Activated gamma-delta T cell treated with Interleukin-2 at 50 U/mL for 16 hours (primary cell): Measurements from ENCODE around the gene ALK.

Experiments used
- DNase-seq: peaks from one replicate; pipeline ENCODE4 v3.0.0-alpha.2; 2020

Gene ALK

DNA sequence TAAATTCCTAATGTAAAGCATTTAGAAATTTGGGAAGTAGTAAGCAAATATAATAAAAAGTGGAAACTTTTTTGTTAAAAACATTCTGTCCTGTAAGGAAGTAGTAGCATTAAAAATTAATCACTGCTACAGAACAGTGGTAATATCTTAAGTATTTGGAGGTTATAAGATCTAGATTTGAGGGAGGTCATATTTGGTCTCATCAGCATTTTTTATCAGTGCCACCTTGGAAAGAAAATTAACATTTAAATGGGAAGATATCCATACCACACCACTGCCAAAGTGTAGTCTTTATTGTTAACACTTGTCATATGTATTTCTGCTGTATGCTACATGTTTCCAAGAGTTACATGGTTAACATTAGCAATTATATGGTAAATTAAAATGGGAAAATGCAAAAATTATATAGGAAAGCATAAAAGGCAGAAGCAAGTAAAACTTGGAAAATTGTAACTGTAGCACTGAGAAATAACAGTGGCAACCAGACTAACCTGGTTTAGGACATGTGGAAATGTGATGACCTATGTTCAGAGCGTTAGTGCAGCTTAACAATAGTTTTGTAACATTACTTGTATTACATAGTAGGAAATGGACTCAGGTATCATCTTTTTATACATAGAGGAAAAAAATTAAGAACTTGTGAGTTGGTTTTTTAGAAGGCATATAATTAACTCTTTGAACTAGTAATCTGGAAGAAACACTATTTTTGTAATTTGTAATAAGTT, 759.0 kb downstream of the ALK start:
- DNase-seq = no peak

DNA sequence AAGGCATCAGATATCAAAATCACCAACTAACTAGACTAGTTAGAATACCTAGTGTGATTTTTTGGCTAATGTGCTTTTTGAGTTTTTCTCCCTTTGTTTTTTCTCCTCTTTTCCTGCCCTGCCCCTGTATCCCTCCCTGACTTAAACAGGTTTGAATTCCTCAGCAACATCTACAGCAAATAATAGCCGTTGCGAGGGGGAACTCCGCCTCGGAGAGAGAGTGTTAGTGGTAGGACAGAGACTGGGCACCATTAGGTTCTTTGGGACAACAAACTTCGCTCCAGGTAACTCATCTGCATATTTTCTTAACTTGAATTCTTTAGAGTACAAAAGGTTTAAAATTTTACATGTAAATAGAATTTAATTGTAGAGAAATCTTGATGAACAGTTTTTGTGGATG, 761.2 kb downstream of the ALK start:
- DNase-seq = no peak

DNA sequence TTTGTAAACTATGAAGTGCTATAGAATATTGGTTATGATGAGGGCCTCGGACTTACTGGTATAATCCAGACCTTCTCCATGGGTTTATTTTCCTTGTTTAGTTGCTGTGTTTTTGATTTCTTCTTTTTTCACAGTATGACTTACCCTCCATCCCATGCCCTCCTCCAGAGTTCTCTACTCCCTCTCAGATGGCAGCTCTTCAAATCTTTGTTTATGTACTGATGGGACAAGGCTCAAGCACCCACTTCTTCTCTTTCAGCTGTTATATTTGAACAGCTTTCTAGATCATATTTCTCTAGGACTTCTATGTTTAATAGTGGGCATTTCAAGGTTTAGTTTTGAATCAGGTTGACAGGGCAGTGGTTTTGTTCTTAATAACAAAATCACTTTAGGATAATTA, 762.3 kb downstream of the ALK start:
- DNase-seq = no peak

DNA sequence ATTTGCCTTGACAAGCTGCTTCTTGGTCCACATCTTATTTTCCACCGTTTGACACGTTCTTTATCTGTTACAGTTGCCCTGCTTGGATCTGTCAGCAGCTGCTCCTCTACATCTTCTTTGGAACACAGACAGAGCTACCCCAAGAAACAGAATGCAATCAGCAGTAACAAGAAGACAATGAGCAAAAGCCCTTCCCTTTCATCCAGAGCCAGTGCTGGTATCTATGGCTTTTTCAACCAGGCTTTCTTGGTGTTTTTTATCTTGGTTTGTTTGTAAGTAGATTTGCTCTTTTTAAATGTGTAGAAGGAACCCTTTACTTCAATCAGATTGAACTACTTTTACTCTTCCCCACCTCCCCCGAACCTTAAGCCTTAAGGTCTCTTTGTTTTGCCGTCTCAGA, 764.3 kb downstream of the ALK start:
- no peak for DNase-seq

DNA sequence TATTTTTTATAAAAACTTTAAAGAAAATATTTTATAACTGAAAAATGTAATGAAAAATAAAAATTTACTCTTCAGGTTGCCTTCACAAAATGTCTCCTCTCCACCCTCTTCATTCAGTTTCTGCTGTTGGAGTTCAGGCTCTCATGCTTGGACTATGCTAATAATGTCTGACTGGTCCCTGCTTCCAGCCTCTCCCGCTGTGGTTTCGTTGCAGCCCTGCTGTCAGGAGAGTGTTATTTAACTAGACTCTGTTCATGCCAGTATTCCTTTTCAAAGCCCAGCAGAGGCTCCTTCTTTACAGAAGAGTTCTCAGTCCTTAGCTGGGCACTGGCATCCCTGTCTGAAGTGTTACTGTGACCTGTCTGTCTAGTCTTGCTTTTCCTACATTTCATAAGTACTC, 765.8 kb downstream of the ALK start:
- DNase-seq = no peak

DNA sequence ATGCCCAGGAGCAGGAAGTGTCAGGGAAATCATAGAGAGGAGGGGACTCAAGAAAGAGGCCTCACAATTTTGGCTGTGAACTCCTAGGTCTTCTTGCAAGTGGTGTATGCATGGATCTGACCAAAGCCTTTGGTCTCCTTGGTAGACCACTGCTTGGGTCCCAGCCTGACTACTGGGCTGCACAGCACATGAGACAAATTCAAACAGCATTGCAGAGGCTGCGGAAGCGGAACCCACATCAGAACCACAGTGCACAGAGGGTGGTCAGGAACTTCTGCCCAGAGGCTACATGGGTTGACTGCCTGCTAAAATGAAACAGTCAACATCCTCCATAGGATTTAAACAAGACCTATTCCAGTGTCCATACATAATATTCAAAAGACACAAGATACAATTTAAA, 766.8 kb downstream of the ALK start:
- DNase-seq = no peak

DNA sequence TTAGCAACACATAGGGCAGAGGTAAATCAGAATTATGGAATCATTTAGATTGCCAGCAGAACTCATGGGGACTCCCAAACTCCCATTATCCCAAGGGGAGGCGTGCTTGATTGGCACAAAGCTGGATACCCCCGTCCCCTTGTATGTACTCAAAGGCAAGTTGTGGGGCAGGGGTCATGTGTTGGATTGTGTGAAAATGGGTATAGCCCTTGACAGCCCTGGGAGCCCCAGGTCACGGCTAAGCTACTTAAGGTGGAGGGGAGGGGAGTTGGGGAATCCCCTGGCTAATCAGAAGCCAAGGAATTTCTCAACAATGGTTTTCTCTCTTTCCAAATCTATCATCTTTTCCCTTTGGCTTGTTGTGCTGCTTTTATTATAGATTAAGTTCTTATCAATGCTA, 773.4 kb downstream of the ALK start:
- DNase-seq = no peak

DNA sequence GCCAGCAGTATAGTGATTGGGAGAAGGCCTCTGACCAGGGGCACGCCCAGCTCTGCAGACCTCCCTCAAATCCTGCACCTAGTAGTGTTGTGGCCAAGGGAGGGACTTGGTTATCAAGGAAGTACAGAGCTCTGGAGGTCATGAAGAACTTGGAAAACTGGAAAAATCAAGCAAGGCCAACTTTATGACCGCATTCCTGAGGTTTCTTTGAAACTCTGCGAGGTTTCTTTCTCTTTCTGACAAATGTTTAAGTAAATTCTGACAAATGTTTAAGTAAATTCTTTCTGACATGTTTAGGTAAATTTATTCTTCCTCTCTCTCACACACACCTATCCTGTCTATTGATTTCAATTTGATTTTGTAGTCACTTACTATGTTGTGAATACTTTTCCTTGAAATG, 775.2 kb downstream of the ALK start:
- no peak for DNase-seq

DNA sequence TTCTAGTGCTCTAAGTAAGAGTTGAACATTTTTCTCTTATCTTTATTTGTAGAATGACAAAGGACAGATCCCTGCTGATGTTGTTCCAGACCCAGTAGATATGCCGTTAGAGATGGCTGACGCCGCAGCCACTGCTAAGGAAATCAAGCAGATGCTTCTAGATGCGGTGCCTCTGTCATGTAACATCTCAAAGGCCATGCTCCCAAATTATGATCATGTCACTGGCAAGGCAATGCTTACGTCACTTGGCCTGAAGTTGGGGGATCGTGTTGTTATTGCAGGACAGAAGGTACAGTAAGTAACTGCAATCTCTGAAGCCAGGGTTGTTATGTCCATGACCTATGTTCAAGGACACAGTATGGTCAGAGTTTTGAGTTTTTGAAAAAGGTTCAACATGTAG, 777.7 kb downstream of the ALK start:
- DNase-seq = no peak
